HL-60 (cell line): ENCODE measurements around the gene CTNNA1.

Source experiments
- CTCF ChIP-seq: IDR thresholded peaks from one replicate; pipeline ENCODE4 v1.5.1; 2011; ENCODE audit warnings: low read length, control low read depth, inconsistent platforms; ENCODE audit not compliant: insufficient read depth
- POLR2AphosphoS5 ChIP-seq: IDR thresholded peaks from 2 replicates; pipeline ENCODE4 v1.6.1; 2012; ENCODE audit warnings: low read depth
- REST ChIP-seq: IDR thresholded peaks from 2 replicates; pipeline ENCODE4 v1.6.1; 2012; ENCODE audit warnings: low read depth; ENCODE audit not compliant: insufficient replicate concordance

DNA sequence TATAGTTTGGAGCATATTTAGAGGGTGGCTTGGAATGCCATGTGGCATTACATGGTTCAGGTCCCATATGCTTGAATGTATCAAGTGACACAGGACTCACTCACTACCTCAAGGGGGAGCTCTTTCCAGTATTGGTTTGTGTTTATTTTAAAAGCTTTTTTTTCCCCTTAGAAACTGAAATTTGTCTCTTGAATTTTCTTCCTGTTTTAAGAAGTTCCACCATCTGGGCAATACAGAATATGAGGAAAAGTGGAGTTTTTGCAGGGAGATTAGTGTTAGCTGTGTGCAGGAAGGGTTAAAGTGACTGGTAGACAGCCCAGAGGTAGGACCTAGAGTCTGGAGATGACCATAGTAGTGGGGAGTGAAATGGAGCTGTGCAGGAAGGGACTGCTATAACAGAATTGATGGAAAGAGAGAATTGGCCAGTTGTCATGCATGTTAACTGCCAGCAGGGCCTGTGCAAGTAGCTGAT is 36.6 kb downstream of the CTNNA1 start:
- TF ChIP-seq CTCF (no peak), POLR2AphosphoS5 (no peak), REST (no peak)
